ENCODE data around the gene ELF1. TPM values are rescaled to one million over a fixed set of nuclear protein-coding genes. Genes with fewer than 3 reads are reported as not detected.

Gene ELF1
- total and polyA plus RNA-seq, 12 donors = 9.9 to 60.5 (median 38.2) TPM

GRCh38 chr13:40993987-40994386 lies 25.1 kb downstream of the ELF1 start:
- TF ChIP-seq CTCF (IDR thresholded peaks at IDR 0.05) = no peak
- Histone ChIP-seq H3K9me3 (no peaks in the 10 kb centered on the region), H3K4me3 (no peak overlapping the region), H3K36me3 (peaks cover 0 to 13% (median 0%) of the 10 kb centered on the region in 9 donors), H3K27me3 (no peaks in the 10 kb centered on the region), H3K4me1 (peaks cover 0 to 70% (median 39%) of the 10 kb centered on the region in 9 donors), H3K27ac (peak overlapping the region in 1 of 10 donors; percentile 51)
- DNase-seq = no peak
- intact Hi-C loops (cut with DNase I) = loop anchor here in 1 of 10 donors (10.0 kb wide), 1 partner anchor 61 kb away; no protein-coding TSS in a partner anchor
- peak in 1 of 8 donors; percentile 32 for ATAC-seq

- 75 to 90% methylated on average over 11 of the region's 11 CpGs for WGBS, 2 donors
- ATAC-seq (peak; percentile 18 to 53 (median 37)), DNase-seq (no peak)
- peak in 4 of 9 donors; percentile 11 to 44 (median 24) for TF ChIP-seq CTCF (IDR thresholded peaks at IDR 0.05)
- H3K4me1 ChIP-seq = peaks cover 0 to 78% (median 43%) of the 10 kb centered on the region in 9 donors
- peaks cover 0 to 11% (median 0%) of the 10 kb centered on the region in 9 donors for H3K36me3 ChIP-seq
- peak overlapping the region in 2 of 10 donors; percentile 4 to 11 for H3K27ac ChIP-seq
- H3K9me3 ChIP-seq = no peaks in the 10 kb centered on the region
- intact Hi-C loops (cut with DNase I) = loop anchor here in 1 of 10 donors (10.0 kb wide), 1 partner anchor 62 kb away; no protein-coding TSS in a partner anchor
- H3K27me3 ChIP-seq = no peaks in the 10 kb centered on the region
- no peak overlapping the region for H3K4me3 ChIP-seq
Observed at GRCh38 chr13:40992678-40993518, 26.2 kb downstream of the ELF1 start.

GRCh38 chr13:40987606-40988280 lies 31.4 kb downstream of the ELF1 start:
- H3K27me3 ChIP-seq = no peaks in the 10 kb centered on the region
- ATAC-seq = no peak
- H3K27ac ChIP-seq = peak overlapping the region in 2 of 10 donors; percentile 32 to 34
- no peaks in the 10 kb centered on the region for H3K9me3 ChIP-seq
- intact Hi-C loops (cut with DNase I) = loop anchor here in 5 of 10 donors (5.0 to 10.0 kb wide), 2 partner anchors 67 to 70 kb away; no protein-coding TSS in a partner anchor
- no peaks in the 10 kb centered on the region for H3K36me3 ChIP-seq
- TF ChIP-seq CTCF (IDR thresholded peaks at IDR 0.05) = no peak
- WGBS, 2 donors = 95 to 98% methylated on average over 2 of the region's 2 CpGs
- no peak for DNase-seq
- peaks cover 7 to 73% (median 46%) of the 10 kb centered on the region in 9 donors for H3K4me1 ChIP-seq
- H3K4me3 ChIP-seq = no peak overlapping the region
